ENCODE results near the gene CST1. TPM values are rescaled to one million over a fixed set of nuclear protein-coding genes. Genes with fewer than 3 reads are reported as not detected.
A peak's percentile ranks its signal among the peaks of the same experiment; 100 is the strongest.
"Not testable (repeated sequence)": the region's sequence is repeated elsewhere in the genome, so short reads cannot be mapped to it uniquely, and the experiment has no call there.

The CST1 gene
- total RNA-seq, 1 donor from 2014 or later = not detected

- TF ChIP-seq CTCF (IDR thresholded peaks at IDR 0.05; ENCODE audit: insufficient read depth, low read length, poor library complexity, severe bottlenecking) = peak; percentile 61
- no peak for DNase-seq (ENCODE audit: low read depth)
- H3K4me3 ChIP-seq (ENCODE audit: low read depth, low read length) = no peak overlapping the region
- H3K27me3 ChIP-seq (ENCODE audit: control insufficient read depth, insufficient read depth, low read length) = no peaks in the 10 kb centered on the region
- H3K36me3 ChIP-seq (ENCODE audit: control insufficient read depth, insufficient read depth, low read length) = no peaks in the 10 kb centered on the region
Measured at GRCh38 chr20:23782366-23782983, 31.7 kb upstream of the CST1 start.

- H3K27me3 ChIP-seq (ENCODE audit: control insufficient read depth, insufficient read depth, low read length); DNase-seq (ENCODE audit: low read depth); H3K36me3 ChIP-seq (ENCODE audit: control insufficient read depth, insufficient read depth, low read length); H3K4me3 ChIP-seq (ENCODE audit: low read depth, low read length): not testable (repeated sequence)
Measured at GRCh38 chr20:23778676-23779075, 27.9 kb upstream of the CST1 start.

GRCh38 chr20:23777380-23777779 lies 26.6 kb upstream of the CST1 start:
- DNase-seq (ENCODE audit: low read depth); H3K4me3 ChIP-seq (ENCODE audit: low read depth, low read length); H3K36me3 ChIP-seq (ENCODE audit: control insufficient read depth, insufficient read depth, low read length); H3K27me3 ChIP-seq (ENCODE audit: control insufficient read depth, insufficient read depth, low read length): not testable (repeated sequence)

- no peak for DNase-seq (ENCODE audit: low read depth)
- Histone ChIP-seq H3K36me3 (ENCODE audit: control insufficient read depth, insufficient read depth, low read length) (no peaks in the 10 kb centered on the region), H3K27me3 (ENCODE audit: control insufficient read depth, insufficient read depth, low read length) (no peaks in the 10 kb centered on the region), H3K4me3 (ENCODE audit: low read depth, low read length) (no peak overlapping the region)
- peak; percentile 8 for TF ChIP-seq CTCF (IDR thresholded peaks at IDR 0.05; ENCODE audit: insufficient read depth, low read length, poor library complexity, severe bottlenecking)
Measured at GRCh38 chr20:23776067-23776771, 25.5 kb upstream of the CST1 start.

GRCh38 chr20:23774081-23774480 lies 23.3 kb upstream of the CST1 start:
- Histone ChIP-seq H3K4me3 (ENCODE audit: low read depth, low read length) (no peak overlapping the region), H3K27me3 (ENCODE audit: control insufficient read depth, insufficient read depth, low read length) (no peaks in the 10 kb centered on the region), H3K36me3 (ENCODE audit: control insufficient read depth, insufficient read depth, low read length) (no peaks in the 10 kb centered on the region)
- no peak for DNase-seq (ENCODE audit: low read depth)
- TF ChIP-seq CTCF (IDR thresholded peaks at IDR 0.05; ENCODE audit: insufficient read depth, low read length, poor library complexity, severe bottlenecking) = peak; percentile 4

- Histone ChIP-seq H3K27me3 (ENCODE audit: control insufficient read depth, insufficient read depth, low read length) (no peaks in the 10 kb centered on the region), H3K4me3 (ENCODE audit: low read depth, low read length) (no peak overlapping the region), H3K36me3 (ENCODE audit: control insufficient read depth, insufficient read depth, low read length) (no peaks in the 10 kb centered on the region)
- no peak for DNase-seq (ENCODE audit: low read depth)
- TF ChIP-seq CTCF (IDR thresholded peaks at IDR 0.05; ENCODE audit: insufficient read depth, low read length, poor library complexity, severe bottlenecking) = no peak
Measured at GRCh38 chr20:23773579-23773978, 22.8 kb upstream of the CST1 start.

- TF ChIP-seq CTCF (IDR thresholded peaks at IDR 0.05; ENCODE audit: insufficient read depth, low read length, poor library complexity, severe bottlenecking) = no peak
- H3K27me3 ChIP-seq (ENCODE audit: control insufficient read depth, insufficient read depth, low read length) = no peaks in the 10 kb centered on the region
- no peak for DNase-seq (ENCODE audit: low read depth)
- H3K4me3 ChIP-seq (ENCODE audit: low read depth, low read length) = no peak overlapping the region
- H3K36me3 ChIP-seq (ENCODE audit: control insufficient read depth, insufficient read depth, low read length) = no peaks in the 10 kb centered on the region
Measured at GRCh38 chr20:23773127-23773526, 22.4 kb upstream of the CST1 start.

Data from kidney epithelial cell (primary cell).